Breast epithelium (tissue), 3 donors: Measurements from ENCODE around the gene SLC35B4.

Experiments
- POLR2A ChIP-seq: fragments of 450-650 bp; IDR thresholded peaks from one replicate; pipeline ENCODE4 v1.6.1; 2016; ENCODE audit warnings: antibody characterized with exemption, mild to moderate bottlenecking, moderate library complexity
- POLR2AphosphoS5 ChIP-seq, 3 donors: sonication (generic); formaldehyde crosslinking; IDR thresholded peaks; one replicate each; pipeline ENCODE4 v1.6.1; 2017; ENCODE audit warnings: antibody characterized with exemption in 3 of 3
- TF ChIP-seq, protein P1 (sequence below), 3 donors: fragments of 450-650 bp; IDR thresholded peaks; one replicate each; pipeline ENCODE4 v1.5.1; 2016 to 2017; ENCODE audit warnings: antibody characterized with exemption in 3 of 3, mild to moderate bottlenecking in 3 of 3, moderate library complexity in 3 of 3

DNA sequence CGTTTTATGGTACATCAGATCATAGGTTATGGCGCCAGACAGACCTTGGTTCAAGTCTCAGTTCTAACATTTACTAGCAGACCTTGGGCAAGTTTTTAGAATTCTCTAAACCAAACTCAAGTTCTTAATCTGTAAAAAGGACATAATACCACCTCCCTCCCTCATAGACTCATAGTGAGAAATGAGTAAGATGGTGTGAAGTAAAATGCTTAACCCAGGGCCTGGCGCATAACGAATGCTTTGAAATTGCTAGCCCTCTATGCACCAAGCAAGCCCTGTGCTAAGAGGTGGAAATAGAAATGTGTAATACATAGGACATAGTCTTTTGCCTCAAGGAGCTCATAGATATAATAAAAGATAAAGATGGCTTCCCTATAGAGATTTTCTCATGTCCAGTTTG lies 17.7 kb upstream of the SLC35B4 start:
- TF ChIP-seq, protein P1, sequence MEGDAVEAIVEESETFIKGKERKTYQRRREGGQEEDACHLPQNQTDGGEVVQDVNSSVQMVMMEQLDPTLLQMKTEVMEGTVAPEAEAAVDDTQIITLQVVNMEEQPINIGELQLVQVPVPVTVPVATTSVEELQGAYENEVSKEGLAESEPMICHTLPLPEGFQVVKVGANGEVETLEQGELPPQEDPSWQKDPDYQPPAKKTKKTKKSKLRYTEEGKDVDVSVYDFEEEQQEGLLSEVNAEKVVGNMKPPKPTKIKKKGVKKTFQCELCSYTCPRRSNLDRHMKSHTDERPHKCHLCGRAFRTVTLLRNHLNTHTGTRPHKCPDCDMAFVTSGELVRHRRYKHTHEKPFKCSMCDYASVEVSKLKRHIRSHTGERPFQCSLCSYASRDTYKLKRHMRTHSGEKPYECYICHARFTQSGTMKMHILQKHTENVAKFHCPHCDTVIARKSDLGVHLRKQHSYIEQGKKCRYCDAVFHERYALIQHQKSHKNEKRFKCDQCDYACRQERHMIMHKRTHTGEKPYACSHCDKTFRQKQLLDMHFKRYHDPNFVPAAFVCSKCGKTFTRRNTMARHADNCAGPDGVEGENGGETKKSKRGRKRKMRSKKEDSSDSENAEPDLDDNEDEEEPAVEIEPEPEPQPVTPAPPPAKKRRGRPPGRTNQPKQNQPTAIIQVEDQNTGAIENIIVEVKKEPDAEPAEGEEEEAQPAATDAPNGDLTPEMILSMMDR (IDR thresholded peaks at IDR 0.05), result no peak
- TF ChIP-seq POLR2A (no peak), POLR2AphosphoS5 (IDR thresholded peaks at IDR 0.05) (no peak)
